H9 (cell line): ENCODE results near the gene GPC6. TPM values are rescaled to one million over a fixed set of nuclear protein-coding genes. Genes with fewer than 3 reads are reported as not detected.

Source experiments
- DNase-seq: peaks from one replicate; pipeline ENCODE4 v3.0.0-alpha.2; 2017
- H2AFZ ChIP-seq: one replicate; pipeline ENCODE4 v1.6.1; 2013; ENCODE audit warnings: mild to moderate bottlenecking, low read length, control low read depth, moderate library complexity
- H2AK5ac ChIP-seq: 2 replicates; pipeline ENCODE4 v1.6.1; 2013; ENCODE audit warnings: low read length, control low read depth, mixed read lengths; ENCODE audit not compliant: insufficient read length
- H2BK120ac ChIP-seq: one replicate; pipeline ENCODE4 v1.6.1; 2013; ENCODE audit warnings: low read depth, mild to moderate bottlenecking, low read length, control low read depth, inconsistent platforms; ENCODE audit not compliant: poor library complexity, severe bottlenecking
- H2BK12ac ChIP-seq: 2 replicates; pipeline ENCODE4 v1.6.1; 2013; ENCODE audit warnings: low read length, control low read depth, mixed read lengths, low read depth; ENCODE audit not compliant: insufficient read length
- H2BK15ac ChIP-seq: 2 replicates; pipeline ENCODE4 v1.6.1; 2013; ENCODE audit warnings: low read depth, low read length, control low read depth
- H2BK20ac ChIP-seq: one replicate; pipeline ENCODE4 v1.6.1; 2013; ENCODE audit warnings: low read depth, mild to moderate bottlenecking, low read length, control low read depth, inconsistent platforms; ENCODE audit not compliant: poor library complexity, severe bottlenecking
- H2BK5ac ChIP-seq: 2 replicates; pipeline ENCODE4 v1.6.1; 2013; ENCODE audit warnings: low read length, control low read depth, mixed read lengths; ENCODE audit not compliant: insufficient read length
- H3K14ac ChIP-seq: 2 replicates; pipeline ENCODE4 v1.6.1; 2013; ENCODE audit warnings: low read length, control low read depth; ENCODE audit not compliant: insufficient read depth
- H3K18ac ChIP-seq: 2 replicates; pipeline ENCODE4 v1.6.1; 2013; ENCODE audit warnings: low read depth, mild to moderate bottlenecking, mixed read lengths, low read length, control low read depth; ENCODE audit not compliant: insufficient read length
- H3K23ac ChIP-seq: 2 replicates; pipeline ENCODE4 v1.6.1; 2013; ENCODE audit warnings: low read length, control low read depth, mixed read lengths, low read depth; ENCODE audit not compliant: insufficient read length
- H3K23me2 ChIP-seq: 2 replicates; pipeline ENCODE4 v1.6.1; 2013; ENCODE audit warnings: low read depth, mild to moderate bottlenecking, mixed read lengths, low read length, control low read depth; ENCODE audit not compliant: insufficient read length, poor library complexity, severe bottlenecking
- H3K27ac ChIP-seq: 2 replicates; pipeline ENCODE4 v1.5.1; 2013; ENCODE audit warnings: low read length, control low read depth, mixed read lengths, low read depth; ENCODE audit not compliant: insufficient read length
- H3K27me3 ChIP-seq: 2 replicates; pipeline ENCODE4 v1.6.1; 2013; ENCODE audit warnings: low read length, control low read depth, inconsistent platforms; ENCODE audit not compliant: insufficient read depth
- H3K4ac ChIP-seq: 2 replicates; pipeline ENCODE4 v1.6.1; 2013; ENCODE audit warnings: low read depth, mild to moderate bottlenecking, control low read depth, inconsistent platforms, low read length, moderate library complexity
- H3K4me1 ChIP-seq: 2 replicates; pipeline ENCODE4 v1.6.1; 2013; ENCODE audit warnings: low read length, control low read depth, inconsistent platforms; ENCODE audit not compliant: insufficient read depth
- H3K4me2 ChIP-seq: 2 replicates; pipeline ENCODE4 v1.6.1; 2013; ENCODE audit warnings: low read length, control low read depth, mixed read lengths; ENCODE audit not compliant: insufficient read length, insufficient read depth
- H3K56ac ChIP-seq: 2 replicates; pipeline ENCODE4 v1.6.1; 2013; ENCODE audit warnings: low read depth, mild to moderate bottlenecking, mixed read lengths, low read length, control low read depth; ENCODE audit not compliant: insufficient read length
- H3K79me1 ChIP-seq: 2 replicates; pipeline ENCODE4 v1.6.1; 2013; ENCODE audit warnings: low read depth, mild to moderate bottlenecking, moderate library complexity, low read length, control low read depth, inconsistent platforms; ENCODE audit not compliant: insufficient read depth, poor library complexity, severe bottlenecking
- H3K79me2 ChIP-seq: 2 replicates; pipeline ENCODE4 v1.6.1; 2013; ENCODE audit warnings: low read length, control low read depth, inconsistent platforms; ENCODE audit not compliant: insufficient read depth
- H3K9ac ChIP-seq: 2 replicates; pipeline ENCODE4 v1.6.1; 2013; ENCODE audit warnings: low read length, control low read depth, mixed read lengths; ENCODE audit not compliant: insufficient read length; ENCODE audit errors: extremely low read depth
- H3K9me3 ChIP-seq: one replicate; pipeline ENCODE4 v1.6.1; 2013; ENCODE audit warnings: low read depth, low read length, inconsistent platforms; ENCODE audit not compliant: control insufficient read depth
- H3T11ph ChIP-seq: one replicate; pipeline ENCODE4 v1.6.1; 2013; ENCODE audit warnings: mild to moderate bottlenecking, low read length, control low read depth, inconsistent platforms
- H4K20me1 ChIP-seq: one replicate; pipeline ENCODE4 v1.6.1; 2013; ENCODE audit not compliant: control insufficient read depth, insufficient read length, insufficient read depth
- H4K5ac ChIP-seq: 2 replicates; pipeline ENCODE4 v1.6.1; 2013; ENCODE audit warnings: low read depth, mild to moderate bottlenecking, mixed read lengths, low read length, control low read depth; ENCODE audit not compliant: insufficient read length
- H4K8ac ChIP-seq: replicated peaks from 2 replicates; pipeline ENCODE4 v1.6.1; 2013; ENCODE audit warnings: low read length, control low read depth, mixed read lengths, low read depth; ENCODE audit not compliant: insufficient read length
- H4K91ac ChIP-seq: 2 replicates; pipeline ENCODE4 v1.6.1; 2013; ENCODE audit warnings: low read depth, mild to moderate bottlenecking, moderate library complexity, mixed read lengths, low read length, control low read depth; ENCODE audit not compliant: insufficient read length
- H3K27ac Mint-ChIP-seq, 3 experiments: 2 replicates in 2 of 3; 3 replicates in 1 of 3; pipeline ENCODE4 v1.8.0; 2020 to 2021; ENCODE audit warnings: mixed read lengths in 3 of 3, mild to moderate bottlenecking in 1 of 3, moderate library complexity in 1 of 3
- H3K27me3 Mint-ChIP-seq: 2 replicates; pipeline ENCODE4 v1.8.0; 2021; ENCODE audit warnings: low read depth, mild to moderate bottlenecking, moderate library complexity, mixed read lengths
- H3K36me3 Mint-ChIP-seq, 3 experiments: 2 replicates in 2 of 3; 3 replicates in 1 of 3; pipeline ENCODE4 v1.8.0; 2020 to 2021; ENCODE audit warnings: low read depth in 3 of 3, mixed read lengths in 3 of 3; ENCODE audit not compliant: insufficient read depth in 1 of 3
- H3K4me1 Mint-ChIP-seq, 2 experiments: 2 replicates each; pipeline ENCODE4 v1.8.0; 2020; ENCODE audit warnings: mixed read lengths in 2 of 2
- H3K4me3 Mint-ChIP-seq, 2 experiments: 2 replicates in 1 of 2; 3 replicates in 1 of 2; pipeline ENCODE4 v1.8.0; 2020 to 2021; ENCODE audit warnings: mild to moderate bottlenecking in 2 of 2, mixed read lengths in 2 of 2, moderate library complexity in 1 of 2
- H3K9me3 Mint-ChIP-seq, 2 experiments: 2 replicates in 1 of 2; 3 replicates in 1 of 2; pipeline ENCODE4 v1.8.0; 2020; ENCODE audit warnings: mild to moderate bottlenecking in 2 of 2, mixed read lengths in 2 of 2, moderate library complexity in 1 of 2
- CTCF ChIP-seq: fragments of 200-600 bp; sonication (generic); conservative IDR thresholded peaks from 3 replicates; pipeline ENCODE4 v1.8.0; 2021; ENCODE audit warnings: antibody characterized with exemption, mild to moderate bottlenecking
- WGBS: extraction: QIAGEN DNeasy Blood & Tissue Kit; methylation state at CpG from one replicate; pipeline ENCODE4 v1.1.7; 2013; ENCODE audit warnings: missing lambda C conversion rate, low lambda C conversion rate, mixed read lengths; ENCODE audit not compliant: insufficient read length; ENCODE audit errors: extremely low coverage; 5-methylcytosine and 5-hydroxymethylcytosine counted together
- total RNA-seq: library from RNA; stranded (reverse); gene quantifications from 2 replicates; pipeline ENCODE4 v1.2.1, GENCODE V29; 2021

The GPC6 gene
- total RNA-seq, 1 experiment from 2014 or later: 15.6 TPM

DNA sequence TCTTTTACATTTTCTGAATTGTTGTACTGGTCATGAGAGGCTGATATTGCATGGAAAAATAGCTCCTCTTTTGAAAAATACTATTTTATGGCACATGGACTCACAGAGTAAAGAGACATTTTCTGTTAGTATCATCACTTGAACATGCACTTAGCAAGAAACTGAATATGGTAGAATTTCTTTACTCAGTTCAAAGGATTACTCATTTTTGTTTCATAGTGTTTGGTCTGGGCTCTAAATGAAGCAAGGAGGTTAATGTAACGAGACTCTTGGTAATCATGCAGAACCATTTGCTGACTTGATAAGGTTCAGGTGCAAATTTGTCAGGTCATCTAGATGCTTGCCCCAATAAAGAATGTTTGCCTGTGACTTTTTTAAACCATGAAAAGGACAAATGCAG lies 63.2 kb downstream of the GPC6 start:
- H3K14ac ChIP-seq: no peak overlapping the region
- H3K4me3 Mint-ChIP-seq: no peak overlapping the region
- H2BK15ac ChIP-seq: no peak overlapping the region
- TF ChIP-seq CTCF: no peak
- no peak overlapping the region for H3K56ac ChIP-seq
- no peaks in the 10 kb centered on the region for H4K20me1 ChIP-seq
- no peaks in the 10 kb centered on the region for H3K27me3 Mint-ChIP-seq
- H3K79me2 ChIP-seq: peaks cover 6% of the 10 kb centered on the region; the same call in 1 of the 2 replicates
- no peak overlapping the region for H3K4ac ChIP-seq
- no peak overlapping the region for H3K27ac ChIP-seq
- no peak overlapping the region for H3K23ac ChIP-seq
- no peaks in the 10 kb centered on the region for H3K23me2 ChIP-seq
- H2BK12ac ChIP-seq: no peak overlapping the region
- peaks cover 28 to 33% of the 10 kb centered on the region in 2 experiments for H3K4me1 Mint-ChIP-seq
- WGBS: no CpG with 5 or more reads among the region's 1 CpG
- no peak overlapping the region for H4K8ac ChIP-seq
- no peak overlapping the region for H2BK5ac ChIP-seq
- H2AFZ ChIP-seq: no peak overlapping the region
- H3K27me3 ChIP-seq: no peaks in the 10 kb centered on the region
- H2BK20ac ChIP-seq: no peak overlapping the region
- no peak overlapping the region for H4K5ac ChIP-seq
- H4K91ac ChIP-seq: no peak overlapping the region
- no peak overlapping the region for H3K9ac ChIP-seq
- H3K36me3 Mint-ChIP-seq: no peaks in the 10 kb centered on the region
- peaks cover 2% of the 10 kb centered on the region for H3K4me1 ChIP-seq
- H3K9me3 ChIP-seq: no peaks in the 10 kb centered on the region
- H3K4me2 ChIP-seq: no peak overlapping the region
- no peak overlapping the region for H3T11ph ChIP-seq
- H3K18ac ChIP-seq: no peak overlapping the region
- H2AK5ac ChIP-seq: no peak overlapping the region
- H2BK120ac ChIP-seq: no peak overlapping the region
- no peaks in the 10 kb centered on the region for H3K9me3 Mint-ChIP-seq
- no peak for DNase-seq
- H3K27ac Mint-ChIP-seq: no peak overlapping the region
- H3K79me1 ChIP-seq: peaks cover 3% of the 10 kb centered on the region
